GM18499 (cell line): ENCODE measurements around the gene CALD1.

Source experiments
- ATAC-seq: cut with Tn5 transposase; IDR thresholded peaks from one replicate; pipeline ENCODE4 v1.9.1; 2021; ENCODE audit warnings: moderate number of reproducible peaks; ENCODE audit not compliant: insufficient read depth, unreplicated experiment

The CALD1 gene

GRCh38 chr7:134758981-134759380, 20.5 kb upstream of the CALD1 start:
- ATAC-seq, result no peak

GRCh38 chr7:134761266-134761665, 18.2 kb upstream of the CALD1 start:
- no peak for ATAC-seq

- no peak for ATAC-seq
Measured at GRCh38 chr7:134763960-134764359, 15.5 kb upstream of the CALD1 start.

DNA sequence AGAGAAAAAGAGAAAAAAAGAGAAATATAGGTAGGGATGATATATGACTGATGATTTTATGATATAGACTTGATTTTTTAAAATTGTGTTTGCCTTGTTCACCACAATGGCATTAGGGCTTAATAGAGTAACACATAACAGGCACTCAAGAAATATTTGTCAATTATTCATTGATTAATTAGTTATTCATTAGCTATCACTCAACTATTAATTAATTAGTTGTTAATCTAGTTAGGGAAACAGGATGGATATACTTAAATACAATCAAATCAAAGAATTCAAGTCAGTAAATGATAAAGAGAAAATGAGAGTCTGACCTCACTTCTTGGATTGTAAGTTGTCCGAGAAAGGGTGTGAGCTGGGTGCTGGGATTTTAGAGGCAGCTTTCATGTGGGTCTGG, 15.1 kb upstream of the CALD1 start:
- ATAC-seq, result no peak

DNA sequence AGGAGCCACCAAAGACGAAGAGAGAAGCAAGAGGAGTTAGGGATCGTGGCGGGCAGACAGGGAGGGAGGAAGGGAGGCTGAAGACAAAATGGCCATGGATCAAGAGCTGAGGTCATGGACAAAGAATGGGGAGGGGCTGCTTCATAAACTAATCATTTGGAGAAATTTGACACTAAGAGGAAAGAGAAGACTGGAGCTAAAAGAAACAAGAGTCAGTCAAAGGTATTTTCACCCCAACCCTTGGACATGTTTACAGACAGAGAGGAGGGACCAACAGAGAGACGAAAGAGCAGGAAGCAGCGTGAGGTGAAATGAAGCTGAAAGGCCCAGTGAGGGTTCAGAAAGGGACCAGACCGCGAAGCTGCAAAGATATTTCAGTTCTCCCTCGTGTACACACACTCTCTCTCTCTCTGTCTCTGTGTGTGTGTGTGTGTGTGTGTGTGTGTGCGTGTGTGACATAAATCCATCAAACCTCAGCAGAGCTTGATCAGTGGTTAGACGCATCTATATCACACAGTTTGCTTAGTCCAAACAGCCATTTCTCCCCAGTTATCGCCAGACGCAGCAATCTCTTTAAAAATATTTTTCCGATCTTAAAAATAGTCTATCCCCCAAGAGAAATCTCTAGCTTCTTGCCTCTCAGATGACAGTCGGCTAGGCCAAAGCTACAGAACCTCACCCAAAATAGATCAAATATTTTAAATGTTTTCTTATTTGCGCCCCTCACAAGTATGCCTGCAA, 12.5 kb upstream of the CALD1 start:
- no peak for ATAC-seq

GRCh38 chr7:134767520-134768168, 11.8 kb upstream of the CALD1 start:
- no peak for ATAC-seq

- no peak for ATAC-seq
Measured at GRCh38 chr7:134768243-134768642, 11.2 kb upstream of the CALD1 start.

GRCh38 chr7:134770676-134771075, 8.8 kb upstream of the CALD1 start:
- ATAC-seq, result no peak

DNA sequence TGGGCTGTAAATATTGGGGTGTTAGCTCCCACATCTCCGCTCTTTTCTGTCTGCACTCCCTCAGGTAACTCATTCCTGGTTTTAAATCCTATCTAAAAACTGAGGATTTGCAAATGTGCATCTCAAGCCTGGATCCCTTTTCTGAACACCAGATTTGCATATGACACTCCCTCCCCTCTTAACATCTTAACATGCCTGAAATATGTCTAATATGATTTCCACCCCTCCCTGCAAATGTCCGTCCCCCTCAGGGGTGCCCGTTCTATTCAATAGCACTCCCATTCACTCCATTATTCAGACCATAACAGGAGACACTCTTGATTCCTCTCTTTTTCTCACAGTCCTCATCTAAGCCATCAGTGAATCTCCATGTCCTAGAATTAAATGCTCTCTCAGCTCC, 8.3 kb upstream of the CALD1 start:
- ATAC-seq, result no peak

- no peak for ATAC-seq
Measured at GRCh38 chr7:134771889-134772288, 7.5 kb upstream of the CALD1 start.

DNA sequence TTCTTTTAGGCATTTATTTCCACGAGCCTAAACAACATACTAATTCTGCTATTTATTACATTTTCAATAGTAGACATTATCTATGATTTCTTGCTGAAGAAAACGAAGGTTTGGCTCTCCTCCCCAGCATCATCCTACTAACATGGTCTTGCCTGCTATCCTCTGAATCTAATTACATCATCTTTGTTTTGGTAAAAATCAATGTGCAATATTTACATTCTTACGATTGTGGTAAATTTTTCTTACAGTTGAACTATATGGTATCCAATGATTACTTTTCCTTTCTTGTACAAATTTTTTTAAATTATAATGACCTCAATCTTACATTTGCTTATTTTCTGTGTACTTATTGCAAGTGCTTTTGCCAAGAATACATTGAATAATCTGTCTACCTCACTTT, 7.0 kb upstream of the CALD1 start:
- no peak for ATAC-seq

DNA sequence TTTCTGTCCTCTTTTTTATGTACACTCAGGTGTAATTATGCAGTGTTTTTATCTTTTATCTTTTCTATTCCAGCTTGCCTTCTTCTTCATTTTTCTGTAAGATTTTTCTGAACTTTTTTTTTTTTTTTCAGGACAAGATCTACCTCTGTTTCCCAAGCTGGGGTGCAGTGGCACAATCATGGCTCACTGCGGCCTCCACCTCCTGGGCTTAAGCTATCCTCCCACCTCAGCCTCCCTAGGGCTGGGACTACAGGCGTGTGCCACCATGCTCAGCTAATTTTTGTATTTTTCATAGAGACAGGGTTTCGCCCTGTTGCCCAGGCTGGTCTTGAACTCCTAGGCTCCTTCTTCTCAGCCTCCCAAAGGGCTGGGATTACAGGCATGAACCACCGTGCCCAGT, 6.3 kb upstream of the CALD1 start:
- no peak for ATAC-seq

DNA sequence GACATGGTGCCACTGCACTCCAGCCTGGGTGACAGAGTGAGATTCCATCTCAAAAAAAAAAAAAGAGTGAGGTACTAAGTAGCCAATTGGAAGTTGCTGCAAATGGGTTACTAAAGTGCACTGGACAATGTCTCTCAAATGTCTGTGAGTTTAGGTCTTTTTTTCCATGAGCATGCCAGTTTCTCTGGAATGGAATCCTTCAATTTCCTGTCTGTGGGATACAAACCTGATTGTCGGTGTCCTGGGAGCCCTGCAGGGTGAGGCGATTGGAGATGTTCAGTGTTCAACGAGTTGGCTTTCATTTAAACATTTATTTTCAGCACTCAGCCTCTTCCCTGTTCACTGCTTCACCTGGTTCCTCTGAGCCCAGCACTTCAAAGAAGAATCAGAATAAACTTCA, 5.3 kb upstream of the CALD1 start:
- ATAC-seq, result no peak

GRCh38 chr7:134777470-134777869, 2.0 kb upstream of the CALD1 start:
- ATAC-seq, result no peak

DNA sequence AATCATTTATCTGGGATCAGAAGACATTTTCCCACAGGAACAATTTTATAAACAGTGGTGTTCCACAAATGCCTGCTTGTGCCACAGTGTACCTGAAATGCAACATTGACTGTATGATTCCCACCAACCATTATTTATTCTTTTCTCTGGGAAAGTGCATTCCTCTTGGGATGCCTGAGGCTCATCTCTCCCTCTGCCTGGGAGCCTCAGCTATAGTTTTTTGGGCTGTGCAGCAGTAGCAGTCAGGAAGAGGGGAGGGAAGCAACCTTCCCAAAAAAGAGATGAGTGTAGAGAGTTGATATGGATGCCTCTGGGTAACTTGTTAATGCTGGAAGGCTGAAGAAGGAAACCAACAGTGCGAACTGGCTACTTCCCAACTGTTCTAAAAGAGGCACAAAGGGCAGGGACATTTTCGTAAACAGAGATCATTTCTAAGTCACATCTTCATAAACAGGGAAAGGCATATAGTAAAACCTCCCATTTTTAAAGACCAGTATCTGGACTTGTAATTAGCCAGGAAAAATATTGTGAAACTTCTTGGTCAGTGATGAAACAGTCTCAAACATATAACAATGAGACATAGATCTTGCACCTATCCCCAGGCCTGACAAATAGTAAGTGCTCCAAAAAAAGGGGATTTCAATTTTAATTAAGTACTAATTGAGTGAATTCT, 1.4 kb upstream of the CALD1 start:
- ATAC-seq, result no peak

GRCh38 chr7:134779741-134780065, 269 bp downstream of the CALD1 start:
- no peak for ATAC-seq

GRCh38 chr7:134780166-134780828, 863 bp downstream of the CALD1 start:
- ATAC-seq, result no peak

DNA sequence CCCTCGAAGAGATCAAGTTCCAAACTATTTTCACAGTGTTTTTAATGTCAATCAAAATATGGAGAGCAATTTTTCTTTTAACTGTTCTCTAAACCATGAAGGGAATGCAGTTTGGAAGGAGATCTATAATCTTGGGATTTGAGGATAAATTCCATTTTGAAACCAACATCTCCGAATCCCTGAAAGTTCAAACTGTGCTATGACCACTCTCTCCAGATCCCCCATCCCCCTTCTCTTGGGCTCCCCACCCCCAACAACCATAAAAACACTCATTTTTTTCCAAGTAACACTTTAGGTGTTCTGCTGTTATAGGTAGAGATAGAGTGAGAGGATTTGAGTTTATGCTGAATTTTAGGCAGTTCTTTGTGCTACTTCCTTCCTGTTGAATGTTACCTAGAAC, 1.7 kb downstream of the CALD1 start:
- ATAC-seq, result no peak

DNA sequence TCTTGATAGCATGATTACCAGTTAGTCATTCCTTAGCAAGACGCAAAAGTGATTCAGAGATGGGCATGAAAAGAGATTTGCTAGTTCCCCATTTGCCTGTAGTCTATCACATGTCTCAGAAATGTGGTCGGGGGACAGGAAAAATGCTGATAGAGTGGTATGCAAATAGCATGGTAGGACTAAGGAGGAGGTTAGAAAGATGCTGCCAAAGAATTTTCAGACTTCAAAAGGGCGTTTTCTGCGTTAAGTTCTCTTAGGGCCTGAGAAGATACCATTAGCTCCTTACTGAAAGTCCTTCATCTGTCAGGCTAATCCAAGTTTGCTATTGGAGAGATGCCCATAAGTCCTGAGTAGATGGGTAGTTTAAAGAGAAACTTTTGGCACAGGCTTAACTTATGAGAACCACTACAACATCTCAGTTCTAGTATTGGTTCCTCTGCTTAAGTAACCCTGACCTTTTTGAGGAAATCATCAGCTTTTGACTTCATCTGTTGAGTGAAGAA, 2.7 kb downstream of the CALD1 start:
- ATAC-seq, result no peak

GRCh38 chr7:134783294-134784069, 4.0 kb downstream of the CALD1 start:
- ATAC-seq, result no peak
